Stimulated activated CD8-positive, alpha-beta memory T cell treated with anti-CD3 and anti-CD28 coated beads, Interleukin-15, amount 100 ng/mL, for 1 hour (primary cell): ENCODE results near the gene DVL3.
"Not testable (repeated sequence)": the region's sequence is repeated elsewhere in the genome, so short reads cannot be mapped to it uniquely, and the experiment has no call there.

Source experiments
- DNase-seq: peaks from one replicate; pipeline ENCODE4 v3.0.0-alpha.2; 2020; ENCODE audit warnings: low read depth

The DVL3 gene

GRCh38 chr3:184155644-184156521 lies 706 bp downstream of the DVL3 start:
- DNase-seq: peak; percentile 11

DNA sequence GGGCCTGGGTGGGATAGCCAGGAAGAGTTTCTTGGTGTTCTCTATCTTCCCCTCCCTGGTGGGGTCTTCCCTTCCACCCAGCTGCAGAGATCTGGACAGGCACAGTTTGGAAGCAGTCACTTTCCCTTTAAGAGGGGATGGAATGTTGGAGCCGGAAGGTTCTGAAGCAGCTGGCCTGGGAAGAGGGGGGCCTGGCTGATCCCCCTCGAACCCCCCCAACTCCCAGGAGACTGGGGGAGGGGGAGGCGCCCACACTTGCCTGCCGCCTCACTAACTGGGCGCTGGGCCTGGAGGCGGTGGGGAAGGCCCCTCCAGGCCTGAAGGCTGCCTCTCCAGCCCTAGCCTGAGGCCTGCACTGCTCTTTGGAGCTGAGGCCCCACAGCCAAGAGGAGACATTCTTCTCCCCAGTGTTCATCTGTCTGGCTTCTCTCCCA lies 1.4 kb downstream of the DVL3 start:
- no peak for DNase-seq

- no peak for DNase-seq
Measured at GRCh38 chr3:184157206-184157605, 2.0 kb downstream of the DVL3 start.

DNA sequence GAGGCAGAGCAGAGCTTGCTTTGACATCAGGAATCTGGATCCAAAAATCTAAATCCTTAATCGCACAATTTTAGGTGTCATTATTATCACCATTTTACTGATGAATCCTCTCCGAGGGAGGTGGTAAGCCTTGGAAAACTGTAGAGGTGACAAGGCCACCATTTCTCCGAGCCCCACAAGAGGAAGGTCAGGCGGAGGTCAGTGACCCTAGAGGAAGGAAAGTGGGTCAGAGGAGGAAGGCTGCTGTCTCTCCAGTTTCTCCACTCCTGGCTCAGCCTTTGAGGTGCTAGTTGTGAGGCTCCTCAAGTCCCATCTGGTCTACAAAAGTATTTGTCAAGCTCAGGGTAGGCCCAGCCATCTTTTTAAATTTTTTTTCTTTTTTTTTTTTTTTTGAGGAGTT lies 3.2 kb downstream of the DVL3 start:
- no peak for DNase-seq

GRCh38 chr3:184160456-184160855 lies 5.3 kb downstream of the DVL3 start:
- DNase-seq: no peak

- not testable (repeated sequence) for DNase-seq
Measured at GRCh38 chr3:184162571-184163070, 7.4 kb downstream of the DVL3 start.

DNA sequence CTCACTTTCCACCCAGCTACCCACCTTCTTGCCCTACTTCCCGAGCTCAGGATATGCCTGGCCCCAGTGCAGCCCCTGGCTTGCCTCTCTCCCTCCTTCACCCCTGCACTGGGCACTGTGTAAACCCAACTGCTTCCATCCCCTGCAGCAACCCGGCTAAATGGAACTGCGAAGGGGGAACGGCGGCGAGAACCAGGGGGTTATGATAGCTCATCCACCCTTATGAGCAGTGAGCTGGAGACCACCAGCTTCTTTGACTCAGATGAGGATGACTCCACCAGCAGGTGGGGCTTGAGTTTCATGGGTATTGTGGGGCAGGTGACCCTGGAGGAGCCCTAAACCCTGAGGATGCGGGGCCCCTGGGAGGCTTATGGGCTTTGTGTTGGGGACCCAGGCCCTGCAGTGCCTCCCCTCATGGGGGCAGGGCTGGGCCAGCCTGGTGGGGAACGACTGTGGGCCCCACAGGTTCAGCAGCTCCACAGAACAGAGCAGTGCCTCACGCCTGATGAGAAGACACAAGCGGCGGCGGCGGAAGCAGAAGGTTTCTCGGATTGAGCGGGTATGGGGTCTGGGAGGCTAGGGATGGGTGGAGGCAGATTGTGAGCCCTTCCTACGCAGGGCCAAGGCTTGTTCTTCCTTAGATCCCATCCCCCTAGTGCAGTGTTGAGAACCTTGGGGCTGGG lies 9.6 kb downstream of the DVL3 start:
- DNase-seq: no peak

DNA sequence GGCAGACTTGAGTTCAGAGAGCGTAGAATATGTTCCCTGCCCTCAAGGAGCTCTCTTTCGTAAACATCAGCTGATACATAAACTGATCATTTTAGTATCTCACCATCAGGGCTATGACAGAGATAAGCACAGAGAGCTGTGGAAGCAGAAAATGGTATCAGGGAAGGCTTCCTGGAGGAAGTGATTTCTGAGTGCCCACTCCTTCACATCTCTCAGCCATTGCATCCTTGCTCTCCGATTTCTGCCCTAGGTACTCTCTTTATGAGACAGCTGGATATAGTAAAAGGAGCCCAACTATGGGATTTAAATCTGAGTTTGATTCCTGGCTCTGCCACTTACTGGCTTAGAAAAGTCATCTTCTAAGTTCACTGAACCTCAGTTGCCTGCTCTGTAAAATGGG lies 10.4 kb downstream of the DVL3 start:
- no peak for DNase-seq

DNA sequence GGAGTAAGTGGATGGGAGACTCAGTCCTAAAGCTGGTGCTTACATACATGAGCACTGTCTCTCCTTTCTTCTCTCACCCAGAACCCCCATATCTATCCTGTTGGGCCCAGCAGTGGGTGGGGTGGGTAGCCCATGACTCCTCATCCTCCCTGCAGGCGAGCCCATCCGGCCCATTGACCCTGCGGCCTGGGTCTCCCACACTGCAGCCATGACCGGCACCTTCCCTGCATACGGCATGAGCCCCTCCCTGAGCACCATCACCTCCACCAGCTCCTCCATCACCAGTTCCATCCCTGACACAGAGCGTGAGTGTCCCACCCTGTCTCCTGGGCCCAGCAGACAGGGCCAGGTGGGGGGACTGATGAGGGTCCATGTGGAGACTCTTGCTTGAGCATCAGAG lies 11.5 kb downstream of the DVL3 start:
- no peak for DNase-seq

GRCh38 chr3:184167786-184168185 lies 12.6 kb downstream of the DVL3 start:
- DNase-seq: no peak

DNA sequence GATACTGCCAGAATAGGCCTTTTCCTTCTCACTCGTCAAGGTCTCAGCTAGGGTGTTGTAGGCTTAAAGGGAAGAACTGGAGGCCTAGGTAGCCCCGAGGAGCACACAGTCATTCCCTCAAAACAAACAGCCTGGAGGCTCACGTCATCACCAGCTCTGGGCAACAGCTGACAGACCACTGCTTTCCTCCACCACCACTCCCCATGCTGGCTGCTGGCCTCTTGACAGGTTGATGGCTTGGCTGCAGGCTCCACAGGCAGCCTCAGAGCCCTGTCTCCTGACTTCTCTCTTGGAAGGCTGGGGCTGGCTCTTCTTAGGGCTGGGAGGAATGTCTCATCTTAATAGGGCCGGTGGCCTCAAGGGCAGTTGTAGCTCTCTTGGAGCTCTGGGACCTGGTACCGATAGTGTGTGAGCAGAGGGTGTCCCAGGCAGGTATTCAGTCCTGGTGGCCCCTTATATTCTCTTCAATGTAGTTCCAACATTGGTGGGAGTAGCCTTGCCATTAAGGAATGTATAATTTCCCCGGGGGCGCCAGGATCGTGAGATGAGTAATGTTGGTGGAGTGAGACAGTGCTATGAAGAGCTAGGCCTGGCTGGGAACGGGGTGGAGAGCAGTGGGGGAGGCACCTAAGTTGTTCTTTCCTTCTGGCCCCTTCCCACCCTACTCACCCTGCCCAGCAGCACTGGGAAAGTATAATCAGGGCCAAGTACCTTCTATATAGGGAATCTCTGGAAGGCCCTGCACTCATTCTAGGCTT lies 13.4 kb downstream of the DVL3 start:
- no peak for DNase-seq

DNA sequence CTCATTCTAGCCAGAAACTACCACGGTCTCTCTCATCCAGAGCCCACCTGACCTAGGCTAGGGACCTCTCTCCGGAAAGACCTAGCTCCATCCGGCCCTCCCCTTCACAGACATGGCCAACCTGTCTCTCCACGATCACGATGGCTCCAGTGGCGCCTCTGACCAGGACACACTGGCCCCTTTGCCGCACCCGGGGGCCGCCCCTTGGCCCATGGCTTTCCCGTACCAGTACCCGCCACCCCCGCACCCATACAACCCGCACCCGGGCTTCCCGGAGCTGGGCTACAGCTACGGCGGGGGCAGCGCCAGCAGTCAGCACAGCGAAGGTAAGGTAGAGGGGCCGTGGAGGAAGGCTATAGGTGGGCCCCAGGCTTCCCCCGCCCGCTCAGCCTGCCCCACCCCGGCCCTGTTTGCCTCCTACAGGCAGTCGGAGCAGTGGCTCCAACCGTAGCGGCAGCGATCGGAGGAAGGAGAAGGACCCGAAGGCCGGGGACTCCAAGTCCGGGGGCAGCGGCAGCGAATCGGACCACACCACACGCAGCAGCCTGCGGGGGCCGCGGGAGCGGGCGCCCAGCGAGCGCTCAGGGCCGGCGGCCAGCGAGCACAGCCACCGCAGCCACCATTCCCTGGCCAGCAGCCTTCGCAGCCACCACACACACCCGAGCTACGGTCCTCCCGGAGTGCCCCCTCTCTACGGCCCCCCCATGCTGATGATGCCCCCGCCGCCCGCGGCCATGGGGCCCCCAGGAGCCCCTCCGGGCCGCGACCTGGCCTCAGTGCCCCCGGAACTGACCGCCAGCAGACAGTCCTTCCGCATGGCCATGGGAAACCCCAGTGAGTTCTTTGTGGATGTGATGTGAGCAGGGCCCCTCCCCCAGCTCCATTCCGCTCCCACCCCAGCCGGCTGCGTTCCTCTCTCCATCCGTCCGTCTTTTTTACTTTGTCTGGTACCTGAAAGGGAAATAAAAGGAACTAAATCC lies 15.0 kb downstream of the DVL3 start:
- no peak for DNase-seq

GRCh38 chr3:184171562-184171961 lies 16.4 kb downstream of the DVL3 start:
- no peak for DNase-seq

GRCh38 chr3:184172681-184173373 lies 17.6 kb downstream of the DVL3 start:
- DNase-seq: no peak

DNA sequence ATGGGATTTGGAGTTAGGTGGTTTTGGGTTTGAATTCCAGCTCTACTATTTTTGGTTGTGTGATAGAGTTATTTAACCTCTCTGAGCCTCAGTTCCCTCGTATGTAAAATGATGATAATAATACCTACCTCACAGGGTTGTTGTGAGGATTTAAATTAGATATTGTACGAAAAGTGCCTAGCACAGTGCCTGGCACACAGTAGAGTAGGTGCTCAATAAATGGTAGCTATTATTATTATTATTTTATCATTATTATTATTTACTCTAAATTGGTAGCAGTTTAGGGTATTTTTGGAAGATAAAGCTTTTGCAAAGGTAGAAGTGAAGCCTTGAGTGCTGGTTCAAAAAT lies 18.2 kb downstream of the DVL3 start:
- DNase-seq: no peak

DNA sequence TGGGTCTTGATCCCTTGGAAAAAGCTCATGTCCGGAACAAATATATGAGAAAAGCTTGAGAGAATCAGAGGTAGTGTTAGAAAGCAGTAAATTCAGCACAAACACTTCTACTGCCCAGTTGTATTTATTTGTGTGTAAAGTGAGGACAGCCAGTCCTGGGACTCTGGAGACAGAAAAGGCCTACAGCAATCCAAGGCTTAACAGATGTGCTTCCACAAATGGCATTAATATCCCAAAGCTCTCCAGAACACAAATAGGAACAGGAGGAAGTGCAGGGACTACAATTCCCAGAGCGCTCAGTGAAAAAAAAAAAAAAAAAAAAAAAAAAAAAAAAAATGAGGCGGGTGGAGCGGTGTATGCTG lies 19.1 kb downstream of the DVL3 start:
- DNase-seq: no peak

DNA sequence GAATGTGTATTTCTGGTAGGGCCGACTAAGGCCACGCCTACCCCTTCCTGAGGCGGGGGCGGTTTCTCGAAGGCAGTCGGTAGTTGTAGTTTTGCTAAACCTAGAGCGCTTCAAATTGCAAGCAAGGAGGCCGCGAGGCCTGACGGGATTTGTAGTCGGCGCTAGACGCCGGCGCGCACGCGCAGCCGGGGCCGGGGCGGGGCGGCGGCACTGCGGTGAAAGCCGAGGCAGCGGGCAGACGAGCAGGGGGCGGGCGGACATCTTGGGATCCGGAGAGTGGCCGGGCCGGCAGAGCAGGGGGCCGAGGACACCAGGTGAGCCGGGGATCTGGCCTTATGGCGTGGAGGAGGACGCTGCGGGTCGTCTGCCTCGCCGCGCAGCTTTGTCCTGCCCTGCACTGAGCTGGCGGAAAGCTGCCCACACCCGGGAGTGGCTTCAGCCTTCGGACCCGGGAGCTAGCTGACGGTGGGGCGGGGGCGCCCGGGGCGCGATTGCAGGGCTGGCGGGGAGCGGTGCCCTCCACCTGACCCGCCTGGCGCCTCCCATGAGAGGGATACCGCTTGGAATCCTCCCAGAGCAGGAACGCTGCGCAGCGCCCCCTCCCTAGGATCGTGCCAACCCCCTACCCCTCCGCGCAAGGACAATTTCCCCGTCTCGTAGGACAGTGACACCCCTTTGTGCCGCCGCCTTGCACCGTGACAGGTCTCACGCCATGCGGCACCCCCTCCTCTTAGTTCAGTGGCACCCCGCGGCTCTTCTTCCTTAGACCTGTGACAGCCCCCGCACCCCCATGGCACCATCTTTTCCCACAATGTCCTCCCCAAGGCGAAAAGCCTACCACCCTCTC lies 19.7 kb downstream of the DVL3 start, which contains the start of gene AP2M1:
TSS of gene AP2M1 (plus strand) at position 210 of the 847 bp plus-strand sequence. CDS start 2,139 bp downstream, outside the sequence.
- DNase-seq: peak; percentile 94

- DNase-seq: no peak
Measured at GRCh38 chr3:184175506-184175905, 20.3 kb downstream of the DVL3 start.

- no peak for DNase-seq
Measured at GRCh38 chr3:184175981-184176376, 20.8 kb downstream of the DVL3 start.
